ENCODE results near the gene ASIP. TPM values are rescaled to one million over a fixed set of nuclear protein-coding genes. Genes with fewer than 3 reads are reported as not detected.

The ASIP gene
- total RNA-seq, 1 donor from 2014 or later = not detected

GRCh38 chr20:34305333-34306230, 64.4 kb downstream of the ASIP start:
- Mint-ChIP-seq H3K4me3 (ENCODE audit: low read depth) (no peak overlapping the region), H3K9me3 (ENCODE audit: low read depth) (no peaks in the 10 kb centered on the region), H3K36me3 (ENCODE audit: insufficient read depth) (no peaks in the 10 kb centered on the region), H3K27ac (peak overlapping the region; percentile 81), H3K27me3 (no peaks in the 10 kb centered on the region), H3K4me1 (ENCODE audit: low read depth) (peaks cover 14% of the 10 kb centered on the region)
- no peak for DNase-seq (ENCODE audit: low spot score, unreplicated experiment)
- TF ChIP-seq CTCF (IDR thresholded peaks at IDR 0.05; ENCODE audit: unreplicated experiment) = no peak

- H3K27me3 Mint-ChIP-seq = no peaks in the 10 kb centered on the region
- H3K9me3 Mint-ChIP-seq (ENCODE audit: low read depth) = no peaks in the 10 kb centered on the region
- H3K27ac Mint-ChIP-seq = no peak overlapping the region
- peaks cover 27% of the 10 kb centered on the region for H3K4me1 Mint-ChIP-seq (ENCODE audit: low read depth)
- TF ChIP-seq CTCF (IDR thresholded peaks at IDR 0.05; ENCODE audit: unreplicated experiment) = no peak
- H3K4me3 Mint-ChIP-seq (ENCODE audit: low read depth) = no peak overlapping the region
- no peak for DNase-seq (ENCODE audit: low spot score, unreplicated experiment)
- H3K36me3 Mint-ChIP-seq (ENCODE audit: insufficient read depth) = no peaks in the 10 kb centered on the region
These were observed 68.5 kb downstream of the ASIP start for GRCh38 chr20:34309691-34310090.

- peaks cover 23% of the 10 kb centered on the region for H3K4me1 Mint-ChIP-seq (ENCODE audit: low read depth)
- H3K27me3 Mint-ChIP-seq = no peaks in the 10 kb centered on the region
- no peaks in the 10 kb centered on the region for H3K9me3 Mint-ChIP-seq (ENCODE audit: low read depth)
- H3K4me3 Mint-ChIP-seq (ENCODE audit: low read depth) = peak overlapping the region; percentile 56
- DNase-seq (ENCODE audit: low spot score, unreplicated experiment) = no peak
- TF ChIP-seq CTCF (IDR thresholded peaks at IDR 0.05; ENCODE audit: unreplicated experiment) = no peak
- H3K36me3 Mint-ChIP-seq (ENCODE audit: insufficient read depth) = no peaks in the 10 kb centered on the region
- peak overlapping the region; percentile 74 for H3K27ac Mint-ChIP-seq
These were observed 69.4 kb downstream of the ASIP start for GRCh38 chr20:34310481-34311117.

GRCh38 chr20:34311118-34312023, 70.1 kb downstream of the ASIP start:
- Mint-ChIP-seq H3K27me3 (no peaks in the 10 kb centered on the region), H3K4me3 (ENCODE audit: low read depth) (peak overlapping the region; percentile 56), H3K4me1 (ENCODE audit: low read depth) (peaks cover 23% of the 10 kb centered on the region), H3K9me3 (ENCODE audit: low read depth) (no peaks in the 10 kb centered on the region), H3K27ac (peak overlapping the region; percentile 81), H3K36me3 (ENCODE audit: insufficient read depth) (no peaks in the 10 kb centered on the region)
- DNase-seq (ENCODE audit: low spot score, unreplicated experiment) = peak; percentile 86
- peak; percentile 34 for TF ChIP-seq CTCF (IDR thresholded peaks at IDR 0.05; ENCODE audit: unreplicated experiment)

GRCh38 chr20:34312024-34312460, 70.8 kb downstream of the ASIP start:
- Mint-ChIP-seq H3K36me3 (ENCODE audit: insufficient read depth) (no peaks in the 10 kb centered on the region), H3K27ac (peak overlapping the region; percentile 84), H3K4me1 (ENCODE audit: low read depth) (peaks cover 23% of the 10 kb centered on the region), H3K9me3 (ENCODE audit: low read depth) (no peaks in the 10 kb centered on the region), H3K27me3 (no peaks in the 10 kb centered on the region), H3K4me3 (ENCODE audit: low read depth) (peak overlapping the region; percentile 42)
- no peak for DNase-seq (ENCODE audit: low spot score, unreplicated experiment)
- no peak for TF ChIP-seq CTCF (IDR thresholded peaks at IDR 0.05; ENCODE audit: unreplicated experiment)

Data from progenitor cell of endocrine pancreas (in vitro differentiated cells).